ENCODE results near the gene SRMS.
A peak's percentile ranks its signal among the peaks of the same experiment; 100 is the strongest.
"Not testable (repeated sequence)": the region's sequence is repeated elsewhere in the genome, so short reads cannot be mapped to it uniquely, and the experiment has no call there.

Gene SRMS

DNA sequence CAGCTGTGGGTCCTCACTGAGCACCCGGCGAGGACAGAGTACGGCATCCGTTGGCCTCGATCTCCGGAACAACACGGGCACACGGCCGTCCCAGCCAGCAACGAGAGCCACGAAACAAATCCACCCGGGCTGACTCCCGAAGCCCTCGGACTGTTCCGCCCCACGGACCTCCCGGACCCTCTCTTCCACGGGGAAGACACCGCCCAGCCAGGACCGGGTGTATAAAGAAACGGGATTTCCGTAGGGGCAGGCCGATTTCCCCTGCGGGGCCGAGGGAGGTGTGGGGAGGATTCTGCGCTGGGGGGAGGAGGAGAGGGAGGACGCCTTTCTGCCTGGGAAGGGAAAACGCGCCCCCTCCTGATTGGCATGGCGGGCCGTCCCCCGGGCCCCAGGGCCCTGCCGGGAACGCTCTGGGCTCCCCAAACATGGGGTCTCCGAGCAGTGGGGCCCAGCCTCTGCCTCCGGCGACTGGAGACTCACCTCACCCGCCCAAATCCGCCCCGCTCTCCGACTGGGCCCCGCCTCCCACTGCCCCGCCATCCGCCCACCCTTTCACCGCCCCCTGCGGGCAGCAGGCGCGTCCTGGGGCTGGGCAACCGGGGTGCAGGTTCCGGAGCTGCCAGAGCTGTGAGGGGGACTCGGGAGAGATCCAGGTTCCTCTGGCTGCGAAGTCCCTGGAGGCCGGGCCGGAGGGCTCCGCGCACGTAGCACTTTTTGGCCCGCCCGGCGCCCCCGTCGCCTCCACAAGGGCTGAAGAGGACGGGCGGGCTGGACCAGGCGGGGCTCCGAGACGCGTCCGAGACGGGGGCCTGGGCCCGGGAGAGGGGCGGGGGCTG is 27.7 kb downstream of the SRMS start:
- DNase-seq, result peak; percentile 84

DNA sequence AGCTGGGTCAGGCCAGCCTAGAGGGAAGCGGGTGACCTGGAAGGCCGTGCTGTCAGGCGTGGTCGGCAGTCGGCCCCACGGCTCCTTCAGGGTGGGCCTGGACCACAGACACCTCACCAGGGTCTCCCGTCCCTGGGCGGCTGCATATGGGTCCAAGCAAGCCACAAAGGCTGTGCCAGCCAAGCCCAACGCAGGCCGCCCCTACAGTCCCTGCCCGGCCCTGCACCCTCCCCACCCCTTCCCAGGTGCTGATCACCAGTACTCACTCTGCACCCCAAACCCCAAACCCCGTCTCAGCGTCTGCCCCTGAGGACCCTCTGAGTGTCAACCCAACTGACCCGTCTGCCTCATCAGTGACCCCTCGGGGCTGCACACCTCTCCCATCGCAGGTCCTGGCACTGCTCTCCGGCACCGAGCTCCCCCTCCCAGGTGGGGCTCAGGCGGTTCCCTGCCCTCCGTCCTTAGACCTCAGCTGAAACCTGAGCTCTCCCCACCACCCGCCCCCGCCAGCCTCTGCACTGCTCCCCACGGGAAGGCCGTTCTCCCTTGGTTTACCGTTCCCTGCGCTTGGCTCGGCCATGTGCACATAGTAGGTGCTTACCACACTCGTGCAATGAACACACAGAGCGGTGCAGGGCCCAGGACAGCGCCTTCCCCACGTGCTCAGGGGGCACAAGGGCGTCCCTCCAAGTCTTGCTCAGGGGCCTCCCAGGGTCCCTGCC is 28.4 kb downstream of the SRMS start:
- no peak for DNase-seq

DNA sequence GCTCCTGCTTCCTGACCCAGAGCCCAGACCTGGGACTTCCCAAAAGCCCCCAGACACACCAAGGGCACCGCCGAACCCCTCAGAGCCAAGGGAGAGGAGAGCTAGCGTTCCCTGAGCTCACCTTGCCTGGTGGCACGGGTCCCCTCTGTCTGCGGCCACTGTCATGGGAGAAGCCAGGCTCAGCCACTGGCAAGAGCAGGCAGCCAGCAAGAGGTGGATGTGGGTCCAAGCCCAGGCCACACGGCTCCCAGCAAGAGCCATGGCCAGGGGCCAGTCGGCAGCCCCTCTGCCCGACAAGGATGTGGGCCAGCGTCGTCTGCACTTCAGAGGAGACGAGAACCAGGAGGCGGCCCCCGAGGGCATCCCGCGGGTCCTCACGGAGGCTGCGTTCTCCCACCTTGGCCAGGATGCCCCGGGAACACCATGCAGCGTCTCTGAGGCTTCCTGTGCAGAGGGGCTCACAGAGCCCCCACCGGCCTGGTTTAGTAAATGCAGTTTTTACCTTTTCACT is 29.1 kb downstream of the SRMS start:
- no peak for DNase-seq

DNA sequence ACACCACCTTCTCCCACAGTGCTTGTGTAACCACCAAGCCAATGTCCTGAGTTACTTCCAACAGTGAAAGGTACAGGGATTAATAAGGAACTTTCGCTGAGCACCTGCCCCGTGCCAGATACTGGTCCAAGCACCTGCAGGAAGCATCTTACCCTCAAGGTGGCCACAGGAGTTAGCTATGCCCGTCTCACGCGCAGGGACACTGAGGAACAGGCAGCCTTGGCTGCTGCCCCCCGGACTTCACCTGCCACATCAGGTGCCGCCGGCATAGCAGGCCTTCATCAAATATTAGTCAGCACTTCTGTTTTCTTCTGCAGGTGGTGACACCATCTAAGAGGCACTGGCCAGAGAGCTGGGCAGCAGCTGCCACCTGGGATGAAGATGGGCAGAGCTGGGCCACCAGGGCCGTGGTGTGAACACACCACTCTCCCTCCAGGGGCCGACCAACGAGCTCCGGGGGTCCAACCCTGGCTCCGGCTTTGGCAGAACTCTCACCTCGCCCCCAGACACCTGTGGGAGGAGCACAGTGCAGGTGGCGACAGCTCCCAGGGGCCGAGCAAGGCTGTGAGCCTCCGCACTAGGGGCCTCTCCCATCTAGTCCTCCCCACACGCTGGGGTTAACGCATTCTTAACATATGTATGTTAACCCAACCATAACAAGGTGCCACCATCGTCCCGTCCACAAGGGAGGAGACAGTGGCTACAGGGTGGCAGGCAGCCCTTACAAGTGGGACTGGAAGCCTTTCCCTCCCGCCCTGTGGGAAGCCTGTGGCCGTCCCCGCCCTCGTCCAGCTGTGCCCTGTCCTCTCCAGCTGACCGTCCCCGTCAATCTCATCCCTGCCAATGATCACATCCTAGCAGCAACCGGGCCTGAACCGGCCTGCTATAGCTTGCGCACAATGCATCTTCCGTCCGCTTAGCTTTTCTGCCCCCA is 29.9 kb downstream of the SRMS start:
- DNase-seq, result no peak

DNA sequence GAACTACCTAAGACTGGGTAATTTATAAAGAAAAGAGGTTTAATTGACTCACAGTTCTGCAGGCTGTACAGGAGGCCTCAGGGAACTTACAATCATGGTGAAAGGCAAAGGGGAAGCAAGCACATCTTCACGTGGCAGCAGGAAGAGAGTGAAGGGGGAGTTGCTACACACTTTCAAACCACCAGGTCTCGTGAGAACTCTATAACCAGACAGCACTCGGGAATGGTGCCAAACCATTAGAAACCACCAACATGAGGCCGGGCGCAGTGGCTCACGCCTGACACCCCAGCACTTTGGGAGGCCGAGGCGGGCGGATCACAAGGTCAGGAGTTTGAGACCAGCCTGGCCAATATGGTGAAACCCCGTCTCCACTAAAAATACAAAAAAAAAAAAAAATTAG is 33.0 kb downstream of the SRMS start:
- DNase-seq, result not testable (repeated sequence)

DNA sequence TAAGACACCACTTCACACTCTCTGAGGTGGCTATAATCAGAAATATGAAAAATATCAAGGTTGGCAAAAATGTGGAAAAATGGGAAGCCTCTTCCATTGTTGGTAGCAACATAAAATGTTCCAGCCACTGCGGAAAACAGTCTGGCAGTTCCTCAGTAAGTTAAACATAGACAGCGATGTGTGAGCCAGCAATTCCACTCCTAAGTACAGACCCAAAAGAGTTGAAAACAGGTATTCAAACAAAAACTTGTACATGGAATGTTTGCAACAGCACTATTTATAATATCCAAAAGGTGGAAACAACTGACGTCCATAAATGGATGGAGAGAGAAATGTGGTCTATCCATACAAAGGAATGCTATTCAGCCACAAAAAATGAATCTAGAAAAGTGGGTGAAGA is 34.3 kb downstream of the SRMS start:
- DNase-seq, result no peak

DNA sequence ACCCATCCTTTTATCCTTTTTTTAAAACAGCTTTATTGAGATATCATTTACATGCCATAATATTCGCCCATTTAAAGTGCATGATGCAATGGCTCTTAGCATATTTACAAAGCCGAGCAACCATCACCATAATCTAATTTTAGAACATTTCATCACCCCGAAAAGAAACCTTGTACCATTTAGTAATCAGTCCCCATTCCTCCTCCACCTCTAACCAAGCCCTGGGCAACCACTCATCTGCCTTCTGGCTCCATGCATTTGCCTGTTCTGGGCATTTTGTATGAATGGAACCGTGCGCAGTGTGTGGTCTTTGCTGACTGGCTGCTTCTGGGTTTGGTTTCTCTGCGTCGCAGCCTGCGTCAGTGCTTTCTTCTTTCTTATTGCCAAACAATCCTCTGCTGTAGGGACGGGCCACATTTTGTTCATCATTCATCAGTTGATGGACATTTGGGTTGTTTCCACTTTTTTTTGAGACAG is 38.4 kb downstream of the SRMS start:
- no peak for DNase-seq

DNA sequence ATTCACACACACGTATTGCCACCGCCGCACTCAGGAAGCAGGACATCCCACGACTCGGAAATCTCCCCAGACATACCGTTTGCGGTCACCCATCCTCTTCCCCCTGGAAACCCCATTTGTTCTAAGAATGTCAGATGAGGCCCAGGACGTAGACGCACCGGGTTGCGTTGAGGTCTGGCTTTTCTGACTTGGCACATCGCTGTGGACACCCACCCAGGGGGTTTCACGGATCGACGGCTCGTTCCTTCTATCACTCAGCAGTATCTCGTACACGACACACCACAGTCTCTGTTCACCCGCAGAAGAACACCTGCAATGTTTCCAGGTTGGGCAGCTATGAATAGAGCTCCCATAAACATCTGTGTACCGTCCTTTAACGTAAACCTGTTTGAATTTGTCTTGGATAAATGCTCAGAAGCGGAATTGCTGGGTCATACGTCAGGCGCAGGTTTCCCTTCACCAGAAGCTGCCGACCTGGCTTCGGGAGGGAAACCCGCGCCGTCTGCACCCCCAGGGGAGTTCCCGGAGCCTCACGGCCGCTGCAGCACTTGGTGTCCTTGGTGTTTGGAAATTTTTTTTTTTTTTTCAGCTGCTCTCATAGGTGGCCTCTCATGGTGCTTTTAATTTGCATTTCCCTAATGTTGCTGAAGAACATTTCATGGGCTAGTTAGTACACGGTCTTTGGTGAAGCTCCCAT is 39.3 kb downstream of the SRMS start:
- DNase-seq, result peak; percentile 92

DNA sequence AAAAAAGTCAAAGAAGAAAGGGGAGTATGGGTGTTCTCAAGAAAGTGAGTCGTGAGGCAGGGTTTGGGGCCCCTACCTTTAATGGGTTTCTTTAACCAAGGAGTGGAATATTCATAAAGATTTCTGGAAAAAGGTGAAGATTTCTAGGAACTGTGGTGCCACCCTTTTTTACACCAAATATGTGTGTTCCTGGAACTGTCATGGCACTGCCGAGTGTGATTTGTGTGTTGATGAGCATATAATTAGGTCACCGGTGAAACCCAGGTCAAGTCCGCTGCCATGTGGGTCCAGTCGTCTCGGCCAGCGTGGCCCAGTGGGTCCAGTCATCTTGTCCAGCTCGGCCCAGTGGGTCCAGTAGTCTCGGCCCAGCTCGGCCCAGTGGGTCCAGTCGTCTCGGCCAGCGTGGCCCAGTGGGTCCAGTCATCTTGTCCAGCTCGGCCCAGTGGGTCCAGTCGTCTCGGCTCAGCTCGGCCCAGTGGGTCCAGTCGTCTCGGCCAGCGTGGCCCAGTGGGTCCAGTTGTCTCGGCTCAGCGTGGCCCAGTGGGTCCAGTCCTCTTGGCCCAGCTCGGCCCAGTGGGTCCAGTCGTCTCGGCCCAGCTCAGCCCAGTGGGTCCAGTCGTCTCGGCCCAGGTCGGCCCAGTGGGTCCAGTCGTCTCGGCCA is 40.3 kb downstream of the SRMS start:
- no peak for DNase-seq

DNA sequence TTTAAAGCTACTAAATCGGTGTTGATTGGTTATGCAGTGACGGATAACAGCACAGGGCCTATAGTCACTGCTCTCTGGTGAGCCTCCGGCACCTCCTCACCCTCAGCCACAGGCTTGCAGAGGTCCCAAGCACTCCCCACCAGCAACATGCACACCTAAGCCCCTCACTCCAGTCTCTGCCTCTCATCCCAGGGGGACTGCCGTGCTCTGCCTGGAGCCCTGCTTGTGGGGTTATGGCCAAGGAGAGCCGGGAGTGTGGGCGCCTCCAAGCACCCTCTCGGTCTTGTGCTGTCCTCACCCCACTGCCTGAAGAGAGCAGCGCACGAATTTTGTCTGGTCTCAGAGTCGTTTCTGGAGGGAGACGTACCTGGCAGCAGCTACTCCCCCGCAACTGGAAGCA is 41.8 kb downstream of the SRMS start:
- DNase-seq, result no peak

DNA sequence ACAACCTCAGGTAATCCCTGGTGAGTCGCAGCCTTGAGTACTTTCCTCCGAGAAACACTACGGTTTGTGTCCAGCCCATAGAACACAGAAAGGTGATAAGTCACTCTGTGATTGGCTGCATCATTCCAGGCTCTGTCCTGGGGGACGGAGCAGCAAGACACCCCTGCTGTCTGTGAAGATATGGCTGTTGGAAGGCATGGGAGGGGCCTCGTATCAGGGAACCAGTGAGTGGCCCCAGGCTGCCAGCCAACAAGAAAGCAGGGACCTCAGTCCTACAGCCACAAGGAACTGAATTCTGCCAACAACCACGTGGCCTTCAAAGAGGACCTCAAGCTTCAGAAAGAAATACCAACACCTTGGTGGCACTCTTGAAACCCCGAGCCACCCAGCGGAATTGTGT is 42.3 kb downstream of the SRMS start:
- no peak for DNase-seq

DNA sequence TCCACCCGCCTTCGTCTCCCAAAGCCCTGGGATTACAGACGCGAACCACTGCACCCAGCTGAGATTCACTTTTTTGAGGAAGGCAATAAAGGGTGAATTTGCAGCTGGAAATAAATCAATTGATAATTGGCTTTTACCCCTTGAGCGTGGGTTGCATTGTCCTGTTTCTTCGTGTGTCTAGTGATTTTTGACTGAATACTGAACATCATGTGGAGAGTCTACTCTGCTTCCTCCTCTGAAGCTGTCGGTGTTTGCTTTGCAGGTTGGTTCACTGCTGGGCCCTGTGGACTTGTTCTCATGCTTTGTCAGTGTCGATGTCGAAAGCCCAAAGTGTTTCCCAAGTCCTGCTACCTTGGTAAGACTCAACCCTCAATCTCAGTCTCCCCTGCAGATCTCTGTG is 42.9 kb downstream of the SRMS start:
- DNase-seq, result no peak

DNA sequence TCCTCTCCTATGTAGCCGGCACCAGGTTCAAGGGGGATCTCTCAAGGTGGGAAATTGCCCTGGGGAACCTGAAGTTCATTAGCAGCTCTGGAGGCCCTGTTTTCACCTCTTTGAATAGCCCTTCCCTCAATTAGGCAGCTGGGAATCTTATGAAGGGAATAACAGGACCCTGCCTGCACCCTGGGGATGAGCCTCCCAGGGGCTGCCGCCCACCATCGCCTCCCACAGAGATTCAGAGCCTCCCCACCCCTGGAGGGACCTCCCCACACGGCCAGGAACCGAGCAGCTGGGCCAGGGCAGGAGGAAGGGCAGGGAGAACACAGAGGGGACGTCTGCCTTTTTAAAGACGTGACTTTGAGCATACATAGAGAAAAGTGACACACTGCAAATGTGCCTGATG is 44.0 kb downstream of the SRMS start:
- no peak for DNase-seq

DNA sequence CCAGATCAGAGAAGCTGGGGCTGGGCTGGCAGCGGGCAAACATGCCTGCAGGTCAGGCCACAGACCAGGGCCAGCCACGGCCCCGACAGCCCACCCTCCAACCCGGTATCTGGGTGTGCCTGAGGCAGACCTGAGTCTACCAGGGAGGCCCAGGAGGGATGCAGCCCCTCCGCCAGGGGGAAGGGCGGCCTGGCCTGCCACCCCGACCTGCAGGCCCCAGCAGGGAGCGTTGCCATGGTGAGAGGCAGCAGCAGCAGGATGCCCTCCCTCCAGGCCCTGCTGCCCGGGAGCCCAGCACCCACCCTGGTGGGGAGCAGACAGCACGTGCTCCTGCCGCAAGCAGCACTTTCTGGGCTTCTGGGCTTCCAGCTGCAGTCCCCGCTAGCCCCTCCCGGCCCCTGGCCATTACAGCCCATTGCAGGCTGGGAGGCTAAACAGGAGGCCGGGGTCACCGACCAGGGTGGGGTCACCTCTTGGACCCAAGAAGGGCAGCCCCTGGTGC is 44.8 kb downstream of the SRMS start:
- peak; percentile 84 for DNase-seq

DNA sequence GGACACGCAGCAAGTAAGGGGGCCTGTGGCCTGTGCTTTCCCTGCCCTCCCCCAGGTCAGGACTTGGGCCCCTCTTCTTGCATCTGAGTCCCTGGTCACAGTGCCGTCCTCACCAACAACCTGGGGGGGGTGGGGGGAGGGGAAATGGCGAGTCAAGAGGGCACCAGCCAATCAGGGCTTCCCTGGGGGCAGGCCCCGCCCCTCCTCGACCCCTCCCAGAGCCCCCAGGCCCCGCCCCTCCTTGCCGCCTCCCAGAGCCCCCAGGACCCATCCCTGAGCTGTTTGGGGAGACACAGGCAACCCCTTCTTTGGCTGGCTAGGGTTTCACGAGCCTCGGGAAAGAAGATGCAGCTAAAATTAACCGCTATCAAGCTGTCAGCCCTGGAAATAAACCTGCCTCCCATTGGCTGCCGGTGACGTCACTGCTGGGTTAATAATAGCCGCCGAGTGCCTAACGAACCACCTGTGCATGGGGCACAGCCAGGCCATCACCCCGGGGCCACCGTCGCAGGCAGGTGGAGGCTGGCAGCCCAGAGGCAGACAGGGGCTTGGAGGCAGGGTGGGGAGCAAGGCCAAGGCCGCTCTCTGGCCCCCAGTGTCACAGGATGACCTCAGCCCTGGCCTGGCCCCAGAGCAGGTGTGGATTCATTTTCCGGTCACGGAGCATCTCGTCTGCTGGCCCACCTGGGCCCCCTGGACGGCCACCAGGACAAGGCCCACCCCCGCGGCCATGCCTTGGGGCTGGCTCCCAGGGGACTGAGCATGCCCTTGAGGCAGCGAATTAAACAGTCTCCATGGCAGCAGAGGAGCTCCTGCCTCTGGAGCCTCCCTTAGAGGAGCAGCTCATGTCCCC is 45.5 kb downstream of the SRMS start:
- DNase-seq, result peak; percentile 98

DNA sequence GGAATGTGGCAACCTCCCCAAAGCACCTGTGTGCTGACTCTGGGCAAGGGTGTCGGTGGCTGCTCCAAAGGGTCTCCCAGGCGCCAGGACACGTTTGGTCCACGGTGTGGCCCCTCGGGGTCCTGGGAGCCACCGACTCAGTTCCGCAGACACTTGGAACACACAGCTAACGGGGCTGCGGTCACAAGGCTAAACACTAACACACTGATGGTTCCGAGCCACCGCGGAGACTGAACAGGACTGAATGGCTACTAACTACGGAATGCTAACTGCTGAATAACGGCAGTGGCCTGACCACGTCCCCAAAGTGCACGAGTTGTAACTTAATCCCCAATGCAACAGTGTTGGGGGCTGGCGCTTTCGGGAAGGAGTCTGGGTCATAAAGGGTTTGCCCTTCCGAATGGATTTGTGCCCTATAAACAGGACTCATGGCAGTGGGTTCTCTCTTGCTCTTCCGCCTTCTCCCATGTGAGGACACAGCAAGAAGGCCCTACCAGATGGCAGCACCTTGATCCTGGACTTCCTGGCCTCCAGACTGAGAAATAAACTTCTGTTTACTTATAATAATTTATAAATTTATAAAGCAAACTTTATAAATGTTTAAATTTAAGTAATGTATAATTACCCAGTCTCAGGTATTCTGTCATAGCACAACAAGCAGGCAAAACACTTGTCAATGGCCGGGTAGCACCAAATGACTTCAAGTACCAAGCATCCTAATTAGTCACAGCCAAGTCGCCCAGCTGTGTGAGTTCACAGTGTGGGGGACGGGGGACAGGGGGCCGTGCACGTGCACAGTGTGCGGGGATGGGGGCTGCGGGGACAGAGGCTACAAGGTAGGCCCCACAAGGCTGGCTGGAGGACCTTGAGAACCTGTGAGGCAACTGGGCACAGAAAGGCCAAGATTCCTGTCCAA is 46.4 kb downstream of the SRMS start:
- DNase-seq, result peak; percentile 74

DNA sequence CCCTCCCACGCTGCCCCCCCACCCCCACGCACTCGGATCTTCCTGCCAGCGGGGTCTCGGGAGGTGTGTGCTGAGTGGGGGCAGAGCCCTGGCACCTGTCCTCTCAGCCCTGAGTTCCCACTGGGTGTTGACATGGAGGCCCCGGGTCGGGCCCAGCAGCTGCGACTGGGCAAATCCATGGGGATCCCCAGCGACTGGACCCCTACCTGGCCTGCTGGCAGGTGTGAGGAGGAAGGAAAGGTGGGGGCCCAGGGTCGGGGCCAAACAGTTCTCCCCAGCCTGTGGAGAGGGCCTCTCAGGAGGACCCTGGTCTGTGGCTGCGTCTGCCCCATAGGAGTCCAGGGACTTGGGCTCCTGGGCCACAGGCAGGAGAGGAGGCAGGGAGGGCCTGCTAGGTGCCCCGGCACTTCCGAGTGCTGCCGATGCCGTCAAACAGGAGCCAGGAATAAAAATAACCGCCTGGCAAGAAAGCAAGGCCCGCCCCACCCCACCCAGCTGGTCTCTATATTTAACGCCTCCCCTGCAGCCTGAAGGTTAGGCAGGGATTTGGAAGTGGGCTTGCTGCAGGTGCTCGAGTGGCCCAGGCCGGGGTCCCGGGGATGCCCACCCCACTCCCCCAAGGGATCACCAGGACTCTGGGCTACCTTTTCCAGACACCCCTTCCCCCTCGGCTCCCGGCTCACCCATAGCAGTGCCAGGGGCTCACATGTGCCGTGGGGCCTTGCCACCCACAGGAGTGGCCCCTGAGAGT is 47.2 kb downstream of the SRMS start:
- no peak for DNase-seq

DNA sequence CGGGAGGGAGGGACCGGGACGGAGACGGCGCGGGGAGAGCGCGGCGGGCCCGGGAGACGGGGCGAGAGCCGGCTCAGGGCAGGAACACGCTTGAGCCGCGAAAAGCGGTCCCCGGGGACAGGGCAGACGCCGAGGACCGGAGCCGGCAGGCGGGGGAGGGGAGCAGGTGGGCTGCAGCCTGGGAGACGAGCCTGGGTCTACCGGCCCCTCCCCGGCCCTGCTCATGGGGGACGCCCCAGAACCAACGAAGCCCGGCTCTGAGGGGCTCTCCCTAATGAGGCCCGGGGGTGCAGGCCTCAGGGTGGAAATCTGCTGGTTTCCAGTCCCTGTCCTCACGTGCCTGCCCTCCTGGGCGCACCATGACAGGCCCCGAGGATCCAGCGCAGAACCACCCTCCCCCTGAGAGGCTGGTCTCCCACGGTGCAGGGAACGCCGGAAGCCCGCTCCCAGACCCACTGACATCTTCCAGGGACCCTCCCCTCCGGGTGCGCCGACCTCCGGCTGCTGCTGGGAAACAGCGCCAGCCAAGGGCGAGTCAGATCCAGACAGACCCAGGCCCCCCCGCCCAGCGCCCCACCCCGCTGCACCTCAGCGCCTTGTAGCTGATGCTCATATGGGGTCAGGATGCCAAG is 48.1 kb downstream of the SRMS start:
- peak; percentile 91 for DNase-seq
